Effector memory CD8-positive, alpha-beta T cell (primary cell): Measurements from ENCODE around the gene HPD.
"Not testable (repeated sequence)": the region's sequence is repeated elsewhere in the genome, so short reads cannot be mapped to it uniquely, and the experiment has no call there.

Source experiments
- ATAC-seq: fragments of 150-1000 bp; cut with Tn5 transposase; replicated peaks from 2 replicates; pipeline ENCODE4 v1.10.0; 2021; ENCODE audit warnings: mild to moderate bottlenecking, moderate library complexity
- DNase-seq, 3 experiments: peaks; one replicate each; pipeline ENCODE4 v3.0.0; 2021
- H3K27ac Mint-ChIP-seq, 2 donors: one replicate each; pipeline ENCODE4 v1.8.0; 2022; ENCODE audit warnings: mild to moderate bottlenecking in 2 of 2, mixed read lengths in 2 of 2, moderate library complexity in 2 of 2
- H3K27me3 Mint-ChIP-seq, 2 donors: one replicate each; pipeline ENCODE4 v1.8.0; 2022; ENCODE audit warnings: mixed read lengths in 2 of 2
- H3K36me3 Mint-ChIP-seq: one replicate; pipeline ENCODE4 v1.8.0; 2022; ENCODE audit warnings: mild to moderate bottlenecking, moderate library complexity, mixed read lengths; ENCODE audit not compliant: insufficient read depth
- H3K4me1 Mint-ChIP-seq, 2 donors: one replicate each; pipeline ENCODE4 v1.8.0; 2022; ENCODE audit warnings: low read depth in 2 of 2, mixed read lengths in 2 of 2
- H3K4me3 Mint-ChIP-seq, 2 donors: one replicate each; pipeline ENCODE4 v1.8.0; 2022; ENCODE audit warnings: mild to moderate bottlenecking in 2 of 2, mixed read lengths in 2 of 2, moderate library complexity in 2 of 2
- H3K9me3 Mint-ChIP-seq, 2 donors: one replicate each; pipeline ENCODE4 v1.8.0; 2022; ENCODE audit warnings: mixed read lengths in 2 of 2

Gene HPD

GRCh38 chr12:121792607-121793439, 65.8 kb downstream of the HPD start:
- Mint-ChIP-seq H3K27ac (peak overlapping the region; percentile 98 to 100), H3K36me3 (peaks cover 84% of the 10 kb centered on the region), H3K9me3 (no peaks in the 10 kb centered on the region), H3K4me1 (peaks cover 62 to 64% of the 10 kb centered on the region in 2 donors), H3K4me3 (peak overlapping the region; percentile 86 to 90), H3K27me3 (no peaks in the 10 kb centered on the region)
- ATAC-seq (peak; percentile 15), DNase-seq (peak; percentile 58 to 63 (median 61))

DNA sequence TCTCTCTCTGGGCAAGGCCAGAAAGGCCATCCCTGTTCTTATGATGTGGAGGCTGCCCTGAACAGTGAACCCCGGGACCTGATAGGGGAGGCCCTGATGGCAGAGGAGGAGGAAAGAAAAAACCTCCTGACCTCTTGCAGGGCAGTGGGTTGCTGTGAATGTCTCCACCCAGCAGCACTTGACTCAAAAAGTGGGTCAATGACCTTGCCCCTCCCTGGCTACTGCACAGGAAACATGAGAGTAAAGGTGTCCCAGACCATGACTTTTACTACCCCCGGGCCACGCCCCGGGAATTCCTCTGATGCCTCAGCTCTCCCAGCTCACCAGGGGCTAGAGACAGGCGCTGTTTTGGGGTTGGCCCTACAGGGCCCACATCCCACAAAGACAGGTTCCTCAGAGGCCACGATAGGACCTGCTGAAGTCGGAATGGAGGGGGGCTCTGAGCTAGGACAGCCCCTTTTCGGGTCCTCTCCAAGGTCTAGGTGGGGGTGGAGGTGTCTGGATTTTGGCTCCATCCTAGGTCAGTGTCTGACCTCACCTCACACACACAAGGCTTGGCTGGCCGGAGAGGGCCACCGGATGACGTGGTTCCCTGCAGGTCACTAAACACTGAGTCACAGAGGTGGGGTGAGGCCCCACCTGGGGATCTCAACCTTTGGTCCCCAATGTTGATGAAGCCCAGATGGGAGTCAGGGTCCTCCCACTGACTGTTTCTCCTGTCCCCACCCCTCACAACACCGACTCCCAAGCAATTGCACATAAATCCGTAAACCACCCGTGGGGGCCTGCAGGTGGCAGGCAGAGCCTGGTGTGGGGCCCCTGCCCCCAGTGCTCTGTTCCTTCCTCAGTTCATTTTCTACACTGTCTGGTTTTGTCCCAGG, 66.7 kb downstream of the HPD start:
- Mint-ChIP-seq H3K4me3 (peak overlapping the region; percentile 86 to 90), H3K36me3 (peaks cover 87% of the 10 kb centered on the region), H3K4me1 (peaks cover 66% of the 10 kb centered on the region in 2 donors), H3K9me3 (no peaks in the 10 kb centered on the region), H3K27me3 (no peaks in the 10 kb centered on the region), H3K27ac (peak overlapping the region; percentile 98 to 100)
- ATAC-seq = no peak
- DNase-seq = no peak

DNA sequence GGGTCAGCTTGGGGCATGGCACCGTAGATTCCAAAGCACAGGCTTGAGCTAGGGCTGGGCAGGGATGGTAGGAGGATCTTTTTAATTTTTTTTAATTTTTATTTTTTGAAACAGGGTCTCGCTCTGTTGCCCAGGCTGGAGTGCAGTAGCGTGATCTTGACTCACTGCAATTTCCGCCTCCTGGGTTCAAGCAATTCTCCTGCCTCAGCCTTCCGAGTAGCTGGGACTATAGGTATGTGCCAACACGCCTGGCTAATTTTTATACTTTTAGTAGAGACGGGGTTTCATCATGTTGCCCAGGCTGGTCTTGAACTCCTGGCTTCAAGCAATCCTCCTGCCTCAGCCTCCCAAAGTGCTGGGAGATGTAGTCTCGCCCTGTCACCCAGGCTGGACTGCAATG, 67.9 kb downstream of the HPD start:
- not testable (repeated sequence) for ATAC-seq, DNase-seq, H3K27me3 Mint-ChIP-seq, H3K9me3 Mint-ChIP-seq
- peaks cover 76 to 77% of the 10 kb centered on the region in 2 donors for H3K4me1 Mint-ChIP-seq
- H3K36me3 Mint-ChIP-seq = peaks cover 95% of the 10 kb centered on the region
- peak overlapping the region; percentile 86 to 90 for H3K4me3 Mint-ChIP-seq
- peak overlapping the region; percentile 98 to 100 for H3K27ac Mint-ChIP-seq

DNA sequence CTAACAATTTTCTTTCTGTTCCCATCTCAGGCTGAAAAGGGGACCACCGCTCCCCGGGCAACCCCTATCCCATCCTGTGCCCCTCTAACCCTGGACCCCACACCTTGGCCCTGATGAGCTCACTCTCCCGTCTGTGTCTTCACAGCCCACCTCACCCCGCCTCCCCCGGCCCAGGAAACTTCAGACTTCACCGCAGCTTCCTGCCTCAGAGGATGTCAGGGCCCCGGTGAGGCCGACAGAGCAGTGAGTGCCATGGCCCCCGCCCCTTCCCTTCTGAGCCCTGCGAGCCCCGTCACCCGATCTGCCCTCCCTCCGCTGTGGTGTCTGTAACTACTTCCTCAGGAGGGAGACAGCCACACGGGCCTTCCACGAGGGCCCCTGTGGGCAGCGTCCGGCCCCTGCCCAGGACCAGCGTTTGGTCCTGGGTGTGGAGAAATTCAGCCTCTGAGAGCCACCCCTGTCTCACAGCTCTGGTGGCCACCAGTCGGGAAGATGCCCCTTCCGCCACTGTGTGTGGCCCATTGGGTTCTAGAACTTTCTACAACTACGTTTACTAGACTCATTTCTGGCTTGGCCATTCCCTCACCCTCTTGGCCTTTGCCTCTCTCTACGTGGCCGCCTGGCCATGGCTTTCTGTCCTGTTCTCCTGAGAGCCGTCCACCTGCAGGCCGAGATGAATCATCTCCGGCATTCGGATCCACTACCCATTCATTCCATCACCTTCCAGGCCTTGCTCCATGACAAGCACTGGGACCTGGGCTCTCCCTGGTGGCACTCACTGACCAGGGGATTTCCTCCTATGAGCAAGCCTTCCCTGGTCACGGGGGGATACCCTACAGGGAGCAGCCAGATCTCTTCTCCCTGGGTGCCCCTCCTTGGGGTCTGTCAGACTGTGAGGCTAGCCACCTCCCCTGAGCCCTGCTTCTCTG, 68.6 kb downstream of the HPD start:
- Mint-ChIP-seq H3K4me3 (peak overlapping the region; percentile 86 to 90), H3K27ac (peak overlapping the region; percentile 98 to 100), H3K36me3 (peaks cover 96% of the 10 kb centered on the region), H3K27me3 (no peaks in the 10 kb centered on the region), H3K9me3 (no peaks in the 10 kb centered on the region), H3K4me1 (peaks cover 74 to 75% of the 10 kb centered on the region in 2 donors)
- DNase-seq (peak; percentile 93 to 94 (median 93)), ATAC-seq (peak; percentile 63)
